ACC112 (cell line): ENCODE measurements around the gene SYT4.
A peak's percentile ranks its signal among the peaks of the same experiment; 100 is the strongest.

Experiments
- H2AFZ ChIP-seq: fragments of 200-600 bp; sonication (generic); one replicate; pipeline ENCODE4 v1.6.0; 2017; ENCODE audit warnings: antibody characterized with exemption, low read length; ENCODE audit not compliant: unreplicated experiment
- H3K27ac ChIP-seq: fragments of 200-600 bp; sonication (generic); 2 replicates; pipeline ENCODE4 v1.5.1; 2014; ENCODE audit warnings: low read depth, mild to moderate bottlenecking, antibody characterized with exemption, low read length, moderate library complexity
- H3K27me3 ChIP-seq: fragments of 200-600 bp; sonication (generic); 2 replicates; pipeline ENCODE4 v1.6.1; 2014; ENCODE audit warnings: mild to moderate bottlenecking, antibody characterized with exemption, low read length, moderate library complexity, mixed read lengths; ENCODE audit not compliant: insufficient read depth
- H3K36me3 ChIP-seq: fragments of 200-600 bp; sonication (generic); 2 replicates; pipeline ENCODE4 v1.6.1; 2016; ENCODE audit warnings: mild to moderate bottlenecking, antibody characterized with exemption, low read length, moderate library complexity, mixed read lengths; ENCODE audit not compliant: insufficient read depth
- H3K4me1 ChIP-seq: fragments of 200-600 bp; sonication (generic); one replicate; pipeline ENCODE4 v1.6.1; 2016; ENCODE audit warnings: low read length, mixed read lengths; ENCODE audit not compliant: insufficient read depth, unreplicated experiment, control insufficient read depth
- H3K4me3 ChIP-seq: fragments of 200-600 bp; sonication (generic); 2 replicates; pipeline ENCODE4 v1.5.1; 2014; ENCODE audit warnings: mild to moderate bottlenecking, low read depth, low read length
- H3K79me2 ChIP-seq: fragments of 200-600 bp; sonication (generic); one replicate; pipeline ENCODE4 v1.6.0; 2016; ENCODE audit warnings: low read length; ENCODE audit not compliant: control insufficient read depth, unreplicated experiment, insufficient read depth

SYT4 gene

DNA sequence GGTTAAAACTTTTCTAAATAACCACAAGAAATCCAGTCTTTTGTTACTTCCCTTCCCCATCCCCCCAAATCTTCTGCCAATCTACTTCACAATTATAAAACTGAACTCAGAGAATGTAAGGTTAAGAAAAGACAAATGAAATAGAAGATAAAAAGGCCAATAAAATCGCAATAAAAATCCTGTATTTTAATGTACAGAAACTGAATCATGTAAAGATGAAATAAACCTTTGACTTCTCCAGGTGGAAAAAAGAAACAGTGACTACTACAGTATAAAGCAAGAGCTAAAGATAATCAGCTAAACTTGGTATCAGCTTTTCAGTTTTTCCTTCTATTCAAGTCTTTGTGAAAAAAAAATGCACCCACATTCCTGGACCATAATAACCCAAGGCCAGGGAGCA, 1.7 kb downstream of the SYT4 start:
- H2AFZ ChIP-seq, result no peak overlapping the region
- H3K27ac ChIP-seq, result no peak overlapping the region

GRCh38 chr18:43274526-43274925, 2.8 kb downstream of the SYT4 start:
- Histone ChIP-seq H2AFZ (no peak overlapping the region), H3K27ac (no peak overlapping the region), H3K4me3 (no peak overlapping the region), H3K27me3 (peaks cover 51% of the 10 kb centered on the region), H3K36me3 (no peaks in the 10 kb centered on the region), H3K79me2 (no peaks in the 10 kb centered on the region), H3K4me1 (no peaks in the 10 kb centered on the region)

More for the DNA sequence above, 1.7 kb downstream of the SYT4 start:
- H3K27me3 ChIP-seq, result peaks cover 51% of the 10 kb centered on the region
- no peaks in the 10 kb centered on the region for H3K36me3 ChIP-seq
- H3K4me1 ChIP-seq, result no peaks in the 10 kb centered on the region
- no peak overlapping the region for H3K4me3 ChIP-seq
- no peaks in the 10 kb centered on the region for H3K79me2 ChIP-seq

- Histone ChIP-seq H3K4me3 (peak overlapping the region; percentile 46), H3K79me2 (no peaks in the 10 kb centered on the region), H2AFZ (peak overlapping the region; percentile 24), H3K27me3 (peaks cover 29% of the 10 kb centered on the region), H3K4me1 (no peaks in the 10 kb centered on the region), H3K36me3 (no peaks in the 10 kb centered on the region), H3K27ac (no peak overlapping the region)
These were observed 5.5 kb downstream of the SYT4 start for GRCh38 chr18:43271593-43272432.

DNA sequence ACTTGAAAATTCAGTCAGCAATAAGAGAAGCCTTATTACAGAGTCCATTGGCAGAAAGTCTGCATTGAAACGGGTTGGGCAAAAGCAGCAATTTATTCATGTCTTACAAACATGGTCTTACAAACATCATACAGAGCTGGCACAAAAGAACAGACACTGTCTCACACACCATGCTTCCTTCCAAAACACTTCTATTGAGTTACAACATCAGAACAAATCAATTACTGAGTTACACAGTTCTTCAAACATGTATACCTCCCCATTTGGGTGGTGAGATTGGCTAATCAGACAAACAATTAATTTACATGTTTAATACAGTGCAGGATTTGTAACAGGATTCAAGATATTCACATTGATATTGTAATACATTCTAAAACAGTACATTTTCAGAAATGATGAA, 9.5 kb downstream of the SYT4 start:
- no peaks in the 10 kb centered on the region for H3K4me1 ChIP-seq
- no peak overlapping the region for H2AFZ ChIP-seq
- no peak overlapping the region for H3K4me3 ChIP-seq
- no peaks in the 10 kb centered on the region for H3K36me3 ChIP-seq
- H3K27ac ChIP-seq, result no peak overlapping the region
- no peaks in the 10 kb centered on the region for H3K79me2 ChIP-seq
- H3K27me3 ChIP-seq, result no peaks in the 10 kb centered on the region

- no peak overlapping the region for H2AFZ ChIP-seq
- H3K27me3 ChIP-seq, result no peaks in the 10 kb centered on the region
- H3K27ac ChIP-seq, result no peak overlapping the region
- H3K4me1 ChIP-seq, result no peaks in the 10 kb centered on the region
- no peak overlapping the region for H3K4me3 ChIP-seq
- H3K79me2 ChIP-seq, result no peaks in the 10 kb centered on the region
- H3K36me3 ChIP-seq, result no peaks in the 10 kb centered on the region
These were observed 11.8 kb downstream of the SYT4 start for GRCh38 chr18:43265465-43265864.

DNA sequence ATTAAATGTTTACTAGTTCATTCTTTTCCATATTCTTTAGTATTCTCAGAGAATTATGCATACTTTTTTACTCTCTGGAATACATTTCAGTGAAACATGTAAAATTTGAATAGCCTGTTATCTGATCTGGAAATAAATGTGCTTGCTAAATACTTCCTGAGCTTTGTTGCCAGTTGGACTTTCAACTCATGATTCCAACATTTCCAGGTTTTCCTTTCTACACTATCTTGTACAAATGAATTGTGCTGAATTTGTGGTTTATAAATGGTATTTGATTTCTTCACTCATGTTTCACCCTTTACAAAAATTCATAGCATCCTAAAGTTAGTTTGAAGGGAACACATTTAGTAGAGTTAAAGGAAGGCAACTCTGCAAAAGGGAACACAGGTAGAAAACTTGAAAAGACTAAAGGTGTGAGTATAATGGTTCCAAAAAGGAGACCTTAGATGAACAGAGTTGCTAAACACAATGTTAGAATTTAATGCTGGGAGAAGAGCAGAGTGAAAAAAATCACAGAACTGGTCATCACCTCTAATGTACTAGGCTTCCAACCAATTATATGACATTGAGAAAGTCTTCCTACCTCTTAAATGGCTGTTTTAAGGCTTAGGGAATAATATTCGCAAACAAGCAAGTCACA, 28.6 kb downstream of the SYT4 start:
- Histone ChIP-seq H3K27ac (no peak overlapping the region), H2AFZ (no peak overlapping the region), H3K4me3 (no peak overlapping the region), H3K27me3 (no peaks in the 10 kb centered on the region), H3K36me3 (no peaks in the 10 kb centered on the region), H3K79me2 (no peaks in the 10 kb centered on the region), H3K4me1 (no peaks in the 10 kb centered on the region)

DNA sequence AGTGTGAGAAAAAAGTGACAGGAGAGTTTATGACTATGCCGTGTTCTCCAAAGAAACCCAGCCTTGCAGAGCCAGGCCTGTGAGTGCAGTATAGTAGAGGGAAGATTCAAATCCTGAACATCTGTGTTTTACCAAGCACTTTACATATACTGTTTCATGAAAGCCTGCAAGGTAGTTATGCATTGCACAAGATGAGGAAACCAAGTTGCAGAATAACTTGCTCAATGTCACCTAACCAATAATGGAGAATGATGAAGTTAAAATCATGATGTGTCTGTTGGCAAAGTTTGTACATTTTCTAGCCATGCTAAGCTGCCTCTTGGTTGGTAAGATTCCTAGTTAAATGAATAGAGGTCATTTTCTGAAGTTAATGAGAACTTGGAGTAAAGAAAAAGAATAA, 29.3 kb downstream of the SYT4 start:
- Histone ChIP-seq H3K27ac (no peak overlapping the region), H3K27me3 (no peaks in the 10 kb centered on the region), H3K4me1 (no peaks in the 10 kb centered on the region), H3K4me3 (no peak overlapping the region), H2AFZ (no peak overlapping the region), H3K79me2 (no peaks in the 10 kb centered on the region), H3K36me3 (no peaks in the 10 kb centered on the region)

DNA sequence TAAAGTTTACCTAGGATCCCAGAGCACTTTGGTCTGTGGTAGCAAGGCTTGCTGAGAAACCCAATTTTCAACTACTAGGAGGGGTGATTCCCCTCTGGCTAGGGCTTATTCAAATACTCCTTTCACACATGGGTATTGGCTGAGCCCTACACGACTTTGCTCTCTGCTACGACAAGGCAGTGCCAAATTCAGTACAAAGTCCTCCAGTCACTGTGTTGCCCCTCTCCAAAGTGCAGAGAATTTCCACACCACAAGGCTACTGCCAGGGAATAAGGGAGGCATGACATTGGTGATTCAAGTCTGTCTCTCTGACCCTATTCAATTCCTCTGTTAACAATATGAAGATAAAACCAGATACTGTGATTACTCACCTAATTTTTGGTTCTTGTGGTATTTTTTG, 38.9 kb downstream of the SYT4 start:
- Histone ChIP-seq H3K27ac (no peak overlapping the region), H3K36me3 (no peaks in the 10 kb centered on the region), H3K27me3 (no peaks in the 10 kb centered on the region), H3K4me1 (no peaks in the 10 kb centered on the region), H3K79me2 (no peaks in the 10 kb centered on the region), H3K4me3 (no peak overlapping the region), H2AFZ (no peak overlapping the region)

DNA sequence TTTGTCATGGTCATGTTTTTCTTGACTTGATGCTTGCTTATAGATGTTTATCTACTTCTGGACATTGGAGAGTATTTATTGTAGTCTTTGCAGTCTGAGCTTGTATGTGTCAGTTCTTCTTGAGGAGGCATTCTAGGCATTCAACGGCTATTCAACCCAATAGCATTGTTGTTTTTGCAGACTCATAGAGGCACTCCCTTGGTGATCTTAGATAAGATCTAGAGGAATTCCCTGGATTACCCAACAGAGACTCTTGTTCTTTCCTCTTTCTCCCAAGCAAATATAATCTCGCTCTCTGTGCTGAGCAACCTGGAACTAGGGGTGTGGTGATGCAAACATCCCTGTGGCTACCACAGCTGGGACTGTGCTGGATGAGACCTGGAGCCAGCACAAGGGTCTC, 40.4 kb downstream of the SYT4 start:
- Histone ChIP-seq H2AFZ (no peak overlapping the region), H3K36me3 (no peaks in the 10 kb centered on the region), H3K4me1 (no peaks in the 10 kb centered on the region), H3K27ac (no peak overlapping the region), H3K4me3 (no peak overlapping the region), H3K27me3 (no peaks in the 10 kb centered on the region), H3K79me2 (no peaks in the 10 kb centered on the region)

DNA sequence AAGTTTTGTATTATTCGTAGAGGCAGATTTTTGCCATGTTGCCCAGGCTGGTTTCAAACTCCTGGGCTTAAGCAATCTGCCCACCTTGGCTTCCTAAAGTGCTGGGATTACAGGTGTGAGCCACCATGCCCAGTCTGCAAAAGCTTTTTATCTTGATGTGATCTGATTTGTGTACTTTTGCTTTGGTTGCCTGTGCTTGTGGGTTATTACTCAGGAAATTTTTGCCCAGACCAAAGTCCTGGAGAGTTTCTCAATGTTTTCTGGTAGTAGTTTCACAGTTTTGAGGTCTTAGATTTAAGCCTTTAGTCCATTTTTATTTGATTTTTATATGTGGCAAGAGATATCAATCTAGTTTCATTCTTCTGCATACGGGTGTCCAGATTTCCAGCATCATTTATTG, 42.4 kb downstream of the SYT4 start:
- no peaks in the 10 kb centered on the region for H3K36me3 ChIP-seq
- H2AFZ ChIP-seq, result no peak overlapping the region
- H3K79me2 ChIP-seq, result no peaks in the 10 kb centered on the region
- no peak overlapping the region for H3K4me3 ChIP-seq
- no peaks in the 10 kb centered on the region for H3K27me3 ChIP-seq
- H3K4me1 ChIP-seq, result no peaks in the 10 kb centered on the region
- no peak overlapping the region for H3K27ac ChIP-seq

DNA sequence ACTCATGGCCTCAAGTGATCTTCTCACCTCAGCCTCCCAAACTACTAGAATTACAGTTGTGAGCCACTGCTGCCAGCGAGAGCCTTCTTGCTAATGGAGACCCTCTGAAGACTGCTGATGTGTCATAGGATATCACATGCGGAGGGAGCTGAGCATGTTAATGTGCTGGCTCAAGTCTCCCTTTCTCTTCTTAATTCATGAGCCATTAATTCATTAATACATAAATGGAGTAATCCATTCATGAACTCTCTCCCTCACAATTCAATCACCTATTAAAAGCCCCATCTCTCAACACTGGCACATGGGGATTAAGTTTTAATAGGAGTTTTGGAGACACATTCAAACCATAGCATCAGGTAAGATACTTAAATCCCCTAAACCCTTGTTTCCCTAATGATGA, 54.8 kb downstream of the SYT4 start:
- no peaks in the 10 kb centered on the region for H3K36me3 ChIP-seq
- H3K4me3 ChIP-seq, result no peak overlapping the region
- H2AFZ ChIP-seq, result no peak overlapping the region
- H3K4me1 ChIP-seq, result no peaks in the 10 kb centered on the region
- H3K27ac ChIP-seq, result no peak overlapping the region
- H3K79me2 ChIP-seq, result no peaks in the 10 kb centered on the region
- H3K27me3 ChIP-seq, result no peaks in the 10 kb centered on the region
